KMS-11 (cell line): Measurements from ENCODE around the gene USPL1.

Source experiments
- H2AFZ ChIP-seq: fragments of 200-600 bp; sonication (generic); 2 replicates; pipeline ENCODE4 v1.6.1; 2016; ENCODE audit warnings: antibody characterized with exemption, mixed run types, low read depth
- H3K27ac ChIP-seq: fragments of 200-600 bp; sonication (generic); 2 replicates; pipeline ENCODE4 v1.6.1; 2016; ENCODE audit warnings: mild to moderate bottlenecking, mixed run types
- H3K27me3 ChIP-seq: fragments of 200-600 bp; sonication (generic); 2 replicates; pipeline ENCODE4 v1.6.1; 2017; ENCODE audit warnings: mild to moderate bottlenecking, low read depth, mixed run types, moderate library complexity; ENCODE audit not compliant: insufficient read depth
- H3K36me3 ChIP-seq: fragments of 200-600 bp; sonication (generic); 2 replicates; pipeline ENCODE4 v1.6.1; 2017; ENCODE audit warnings: mild to moderate bottlenecking, mixed run types; ENCODE audit not compliant: insufficient read depth
- H3K4me1 ChIP-seq: fragments of 200-600 bp; sonication (generic); 2 replicates; pipeline ENCODE4 v1.6.1; 2016; ENCODE audit warnings: mild to moderate bottlenecking, low read depth, mixed run types; ENCODE audit not compliant: poor library complexity, severe bottlenecking
- H3K4me2 ChIP-seq: fragments of 200-600 bp; sonication (generic); 2 replicates; pipeline ENCODE4 v1.7.0; 2016; ENCODE audit warnings: mild to moderate bottlenecking, mixed run types
- H3K4me3 ChIP-seq: fragments of 200-600 bp; sonication (generic); IDR thresholded peaks from 2 replicates; pipeline ENCODE4 v1.6.1; 2017; ENCODE audit warnings: low read depth, low read length, mixed read lengths; ENCODE audit not compliant: insufficient read depth
- H3K79me2 ChIP-seq: fragments of 200-600 bp; sonication (generic); 2 replicates; pipeline ENCODE4 v1.6.1; 2016; ENCODE audit warnings: low read depth, mixed run types; ENCODE audit not compliant: insufficient read depth
- H3K9ac ChIP-seq: fragments of 200-600 bp; sonication (generic); 2 replicates; pipeline ENCODE4 v1.6.1; 2016; ENCODE audit warnings: mild to moderate bottlenecking, mixed run types
- H4K20me1 ChIP-seq: fragments of 200-600 bp; sonication (generic); 2 replicates; pipeline ENCODE4 v1.6.1; 2016; ENCODE audit warnings: mild to moderate bottlenecking, mixed run types; ENCODE audit not compliant: insufficient read depth
- CTCF ChIP-seq: fragments of 200-600 bp; sonication (generic); conservative IDR thresholded peaks from 2 replicates; pipeline ENCODE4 v1.6.1; 2017; ENCODE audit warnings: low read depth, mild to moderate bottlenecking, antibody characterized with exemption, low read length, moderate library complexity, mixed read lengths

Gene USPL1

DNA sequence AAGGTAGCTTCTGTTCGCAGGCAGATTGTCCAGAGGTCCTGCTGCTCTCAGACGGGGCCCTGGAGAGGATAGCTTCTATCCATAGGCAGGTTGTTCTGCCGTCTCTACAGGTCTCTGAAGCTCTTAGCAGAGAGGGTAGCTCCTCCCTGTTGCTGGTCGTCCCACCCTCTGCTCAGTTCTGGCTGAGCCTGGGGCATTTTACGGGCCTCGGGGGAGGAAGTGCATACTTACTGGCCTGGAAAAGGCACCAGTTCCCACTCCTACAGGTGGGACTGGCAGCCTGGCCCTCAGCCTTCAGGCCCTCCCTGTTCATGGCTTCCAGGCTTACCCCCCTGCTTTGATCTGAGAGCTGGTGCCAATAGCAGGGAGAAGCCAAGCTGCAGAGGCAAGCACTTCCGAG lies 42.3 kb downstream of the USPL1 start:
- Histone ChIP-seq H3K27ac (no peak overlapping the region), H4K20me1 (no peaks in the 10 kb centered on the region), H3K79me2 (no peaks in the 10 kb centered on the region), H3K36me3 (no peaks in the 10 kb centered on the region), H3K4me2 (no peak overlapping the region), H2AFZ (no peak overlapping the region), H3K9ac (no peak overlapping the region), H3K4me1 (peaks cover 41% of the 10 kb centered on the region), H3K27me3 (no peaks in the 10 kb centered on the region), H3K4me3 (no peak overlapping the region)
- TF ChIP-seq CTCF = no peak

GRCh38 chr13:30660796-30661195 lies 43.1 kb downstream of the USPL1 start:
- no peak for TF ChIP-seq CTCF
- Histone ChIP-seq H3K4me3 (no peak overlapping the region), H3K4me2 (no peak overlapping the region), H3K4me1 (peaks cover 33% of the 10 kb centered on the region), H3K9ac (no peak overlapping the region), H3K36me3 (no peaks in the 10 kb centered on the region), H3K27ac (no peak overlapping the region), H4K20me1 (no peaks in the 10 kb centered on the region), H3K27me3 (no peaks in the 10 kb centered on the region), H2AFZ (no peak overlapping the region), H3K79me2 (no peaks in the 10 kb centered on the region)

DNA sequence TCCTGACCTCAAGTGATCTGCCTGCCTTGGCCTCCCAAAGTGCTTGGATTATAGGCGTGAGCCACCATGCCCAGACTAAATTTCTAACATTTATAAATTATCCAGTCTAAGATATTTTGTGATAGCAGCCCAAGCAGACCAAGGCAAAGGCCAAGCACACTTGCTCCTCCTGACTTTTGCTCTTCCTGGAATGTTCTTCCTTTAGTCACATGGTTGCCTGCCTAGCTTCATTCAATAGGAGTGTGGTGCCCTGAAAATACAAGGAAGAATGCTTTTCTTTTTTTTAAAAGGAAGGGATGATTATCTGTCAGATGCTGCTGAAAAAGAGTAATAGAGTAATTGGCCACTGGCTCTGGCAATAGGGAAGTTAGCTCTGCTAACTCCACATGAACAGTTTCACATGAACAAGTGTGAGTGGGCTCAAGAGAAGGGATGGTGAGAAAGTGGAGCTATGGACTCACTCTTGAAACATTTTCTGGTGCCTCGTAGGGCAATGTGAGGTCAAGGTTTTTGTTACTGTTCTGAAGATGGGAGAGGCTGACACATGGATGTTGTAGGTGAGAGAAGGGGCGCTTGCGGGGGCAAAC lies 47.1 kb downstream of the USPL1 start:
- H3K27me3 ChIP-seq = no peaks in the 10 kb centered on the region
- no peak overlapping the region for H3K4me3 ChIP-seq
- no peak overlapping the region for H3K9ac ChIP-seq
- H3K4me2 ChIP-seq = no peak overlapping the region
- H4K20me1 ChIP-seq = no peaks in the 10 kb centered on the region
- H3K79me2 ChIP-seq = no peaks in the 10 kb centered on the region
- H3K4me1 ChIP-seq = no peaks in the 10 kb centered on the region
- no peak for TF ChIP-seq CTCF
- H2AFZ ChIP-seq = no peak overlapping the region
- no peak overlapping the region for H3K27ac ChIP-seq
- no peaks in the 10 kb centered on the region for H3K36me3 ChIP-seq

- TF ChIP-seq CTCF = no peak
- Histone ChIP-seq H3K4me1 (no peaks in the 10 kb centered on the region), H3K9ac (no peak overlapping the region), H3K36me3 (no peaks in the 10 kb centered on the region), H3K27me3 (no peaks in the 10 kb centered on the region), H3K4me2 (no peak overlapping the region), H3K79me2 (no peaks in the 10 kb centered on the region), H4K20me1 (no peaks in the 10 kb centered on the region), H3K4me3 (no peak overlapping the region), H3K27ac (no peak overlapping the region), H2AFZ (no peak overlapping the region)
Measured at GRCh38 chr13:30665638-30666037, 47.9 kb downstream of the USPL1 start.
